Measurements from ENCODE around the gene ILRUN. TPM values are rescaled to one million over a fixed set of nuclear protein-coding genes. Genes with fewer than 3 reads are reported as not detected.

ILRUN gene
- total and polyA plus RNA-seq, 9 of the 15 experiments (the other 6 are each of a cell fraction or from before 2014, with no cell fraction given), result 24.9 to 78.9 (median 53.4) TPM

DNA sequence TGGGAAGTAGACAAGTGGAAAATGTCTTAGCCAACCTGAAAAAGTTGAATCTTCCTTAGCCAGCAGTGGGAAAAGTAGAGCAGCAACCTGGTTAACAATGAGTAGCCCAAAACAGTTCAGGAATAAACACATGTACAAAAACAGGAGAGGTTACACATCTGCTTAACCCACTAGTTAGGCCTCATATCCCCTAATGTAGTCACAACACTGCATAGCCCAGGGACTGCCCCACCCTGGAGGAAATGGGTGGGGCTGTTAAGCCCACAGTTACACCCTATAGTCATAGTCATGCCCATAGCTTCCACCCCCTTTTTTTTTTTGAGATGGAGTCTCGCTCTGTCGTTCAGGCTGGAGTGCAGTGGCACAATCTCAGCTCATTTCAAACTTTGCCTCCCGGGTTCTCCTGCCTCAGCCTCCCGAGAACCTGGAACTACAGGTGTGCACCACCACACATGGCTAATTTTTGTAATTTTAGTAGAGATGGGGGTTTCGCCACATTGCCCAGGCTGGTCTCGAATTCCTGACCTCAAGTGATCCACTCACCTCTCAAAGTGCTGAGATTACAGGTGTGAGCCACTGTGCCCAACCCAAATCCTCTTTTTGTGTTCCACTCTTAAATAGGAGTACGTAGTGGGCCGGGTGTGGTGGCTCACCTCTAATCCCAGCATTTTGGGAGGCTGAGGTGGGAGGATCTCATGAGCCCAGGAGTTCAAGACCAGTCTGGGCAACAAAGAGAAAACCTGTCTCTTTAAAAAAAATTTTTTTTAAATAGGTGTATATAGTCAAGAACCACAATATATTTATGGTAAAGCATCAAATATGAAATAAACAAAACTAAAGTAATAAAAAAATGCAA lies 24.5 kb downstream of the ILRUN start (continued):
- TF ChIP-seq, protein P1, sequence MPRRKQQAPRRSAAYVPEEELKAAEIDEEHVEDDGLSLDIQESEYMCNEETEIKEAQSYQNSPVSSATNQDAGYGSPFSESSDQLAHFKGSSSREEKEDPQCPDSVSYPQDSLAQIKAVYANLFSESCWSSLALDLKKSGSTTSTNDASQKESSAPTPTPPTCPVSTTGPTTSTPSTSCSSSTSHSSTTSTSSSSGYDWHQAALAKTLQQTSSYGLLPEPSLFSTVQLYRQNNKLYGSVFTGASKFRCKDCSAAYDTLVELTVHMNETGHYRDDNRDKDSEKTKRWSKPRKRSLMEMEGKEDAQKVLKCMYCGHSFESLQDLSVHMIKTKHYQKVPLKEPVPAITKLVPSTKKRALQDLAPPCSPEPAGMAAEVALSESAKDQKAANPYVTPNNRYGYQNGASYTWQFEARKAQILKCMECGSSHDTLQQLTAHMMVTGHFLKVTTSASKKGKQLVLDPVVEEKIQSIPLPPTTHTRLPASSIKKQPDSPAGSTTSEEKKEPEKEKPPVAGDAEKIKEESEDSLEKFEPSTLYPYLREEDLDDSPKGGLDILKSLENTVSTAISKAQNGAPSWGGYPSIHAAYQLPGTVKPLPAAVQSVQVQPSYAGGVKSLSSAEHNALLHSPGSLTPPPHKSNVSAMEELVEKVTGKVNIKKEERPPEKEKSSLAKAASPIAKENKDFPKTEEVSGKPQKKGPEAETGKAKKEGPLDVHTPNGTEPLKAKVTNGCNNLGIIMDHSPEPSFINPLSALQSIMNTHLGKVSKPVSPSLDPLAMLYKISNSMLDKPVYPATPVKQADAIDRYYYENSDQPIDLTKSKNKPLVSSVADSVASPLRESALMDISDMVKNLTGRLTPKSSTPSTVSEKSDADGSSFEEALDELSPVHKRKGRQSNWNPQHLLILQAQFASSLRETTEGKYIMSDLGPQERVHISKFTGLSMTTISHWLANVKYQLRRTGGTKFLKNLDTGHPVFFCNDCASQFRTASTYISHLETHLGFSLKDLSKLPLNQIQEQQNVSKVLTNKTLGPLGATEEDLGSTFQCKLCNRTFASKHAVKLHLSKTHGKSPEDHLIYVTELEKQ (CRISPR knock-in tag; IDR thresholded peaks at IDR 0.05), result no peak
- TF ChIP-seq SREBF1 (IDR thresholded peaks at IDR 0.05; ENCODE audit: borderline replicate concordance, low read depth, low read length) (no peak), NFE2L1 (tag; IDR thresholded peaks at IDR 0.05; ENCODE audit: borderline replicate concordance, low read depth) (no peak), TEAD4 (IDR thresholded peaks at IDR 0.05; ENCODE audit: low read length) (no peak), TEAD4 (CRISPR knock-in tag; IDR thresholded peaks at IDR 0.05; ENCODE audit: borderline replicate concordance) (no peak), DMBX1 (CRISPR knock-in tag; IDR thresholded peaks at IDR 0.05; ENCODE audit: borderline replicate concordance) (no peak), RBBP5 (IDR thresholded peaks at IDR 0.05; ENCODE audit: borderline replicate concordance, insufficient read depth, low read length, poor library complexity, severe bottlenecking) (no peak), JUND (IDR thresholded peaks at IDR 0.05; ENCODE audit: borderline replicate concordance, low read depth, low read length) (peak; percentile 68), JUND (tag; IDR thresholded peaks at IDR 0.05; ENCODE audit: borderline replicate concordance, low read depth, low read length) (no peak; the same call in 2 of the 3 replicates), ZNF232 (CRISPR knock-in tag; IDR thresholded peaks at IDR 0.05) (0 out of 2 replicates have a peak, but pooled peaks have one; percentile 14), JUNB (CRISPR knock-in tag; conservative IDR thresholded peaks at IDR 0.05) (no peak), HEY1 (CRISPR knock-in tag; IDR thresholded peaks at IDR 0.05; ENCODE audit: borderline replicate concordance) (no peak), ZNF717 (CRISPR knock-in tag; IDR thresholded peaks at IDR 0.05) (no peak), FOXA3 (CRISPR knock-in tag; conservative IDR thresholded peaks at IDR 0.05 in 1 of 2, IDR thresholded peaks at IDR 0.05 in 1 of 2) (no peak), MTA3 (IDR thresholded peaks at IDR 0.05; ENCODE audit: borderline replicate concordance) (peak; percentile 68; the same call in 1 of the 2 replicates), SIRT6 (IDR thresholded peaks at IDR 0.05; ENCODE audit: low read depth, low read length) (no peak)
- TF ChIP-seq, protein P2, sequence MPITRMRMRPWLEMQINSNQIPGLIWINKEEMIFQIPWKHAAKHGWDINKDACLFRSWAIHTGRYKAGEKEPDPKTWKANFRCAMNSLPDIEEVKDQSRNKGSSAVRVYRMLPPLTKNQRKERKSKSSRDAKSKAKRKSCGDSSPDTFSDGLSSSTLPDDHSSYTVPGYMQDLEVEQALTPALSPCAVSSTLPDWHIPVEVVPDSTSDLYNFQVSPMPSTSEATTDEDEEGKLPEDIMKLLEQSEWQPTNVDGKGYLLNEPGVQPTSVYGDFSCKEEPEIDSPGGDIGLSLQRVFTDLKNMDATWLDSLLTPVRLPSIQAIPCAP (CRISPR knock-in tag; IDR thresholded peaks at IDR 0.05; ENCODE audit: borderline replicate concordance), result no peak
- TF ChIP-seq, protein P3, sequence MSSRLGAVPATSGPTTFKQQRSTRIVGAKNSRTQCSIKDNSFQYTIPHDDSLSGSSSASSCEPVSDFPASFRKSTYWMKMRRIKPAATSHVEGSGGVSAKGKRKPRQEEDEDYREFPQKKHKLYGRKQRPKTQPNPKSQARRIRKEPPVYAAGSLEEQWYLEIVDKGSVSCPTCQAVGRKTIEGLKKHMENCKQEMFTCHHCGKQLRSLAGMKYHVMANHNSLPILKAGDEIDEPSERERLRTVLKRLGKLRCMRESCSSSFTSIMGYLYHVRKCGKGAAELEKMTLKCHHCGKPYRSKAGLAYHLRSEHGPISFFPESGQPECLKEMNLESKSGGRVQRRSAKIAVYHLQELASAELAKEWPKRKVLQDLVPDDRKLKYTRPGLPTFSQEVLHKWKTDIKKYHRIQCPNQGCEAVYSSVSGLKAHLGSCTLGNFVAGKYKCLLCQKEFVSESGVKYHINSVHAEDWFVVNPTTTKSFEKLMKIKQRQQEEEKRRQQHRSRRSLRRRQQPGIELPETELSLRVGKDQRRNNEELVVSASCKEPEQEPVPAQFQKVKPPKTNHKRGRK (tag; IDR thresholded peaks at IDR 0.05), result no peak
- TF ChIP-seq, protein P4, sequence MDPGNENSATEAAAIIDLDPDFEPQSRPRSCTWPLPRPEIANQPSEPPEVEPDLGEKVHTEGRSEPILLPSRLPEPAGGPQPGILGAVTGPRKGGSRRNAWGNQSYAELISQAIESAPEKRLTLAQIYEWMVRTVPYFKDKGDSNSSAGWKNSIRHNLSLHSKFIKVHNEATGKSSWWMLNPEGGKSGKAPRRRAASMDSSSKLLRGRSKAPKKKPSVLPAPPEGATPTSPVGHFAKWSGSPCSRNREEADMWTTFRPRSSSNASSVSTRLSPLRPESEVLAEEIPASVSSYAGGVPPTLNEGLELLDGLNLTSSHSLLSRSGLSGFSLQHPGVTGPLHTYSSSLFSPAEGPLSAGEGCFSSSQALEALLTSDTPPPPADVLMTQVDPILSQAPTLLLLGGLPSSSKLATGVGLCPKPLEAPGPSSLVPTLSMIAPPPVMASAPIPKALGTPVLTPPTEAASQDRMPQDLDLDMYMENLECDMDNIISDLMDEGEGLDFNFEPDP (CRISPR knock-in tag; IDR thresholded peaks at IDR 0.05), result no peak

Data from K562 (cell line).